ENCODE data around the gene BTD.
"Not testable (repeated sequence)": the region's sequence is repeated elsewhere in the genome, so short reads cannot be mapped to it uniquely, and the experiment has no call there.

The BTD gene

GRCh38 chr3:15606434-15606891 is 4.9 kb downstream of the BTD start:
- H3K9ac ChIP-seq (ENCODE audit: low read depth, low read length): no peak overlapping the region
- H3K9me3 ChIP-seq (replicated peaks; ENCODE audit: low read length): no peaks in the 10 kb centered on the region
- no peak overlapping the region for H3K4me2 ChIP-seq (ENCODE audit: low read length)
- H3K36me3 ChIP-seq (ENCODE audit: insufficient read depth, low read length): no peaks in the 10 kb centered on the region
- H3K4me3 ChIP-seq (ENCODE audit: low read length): no peak overlapping the region
- no peaks in the 10 kb centered on the region for H3K27me3 ChIP-seq (ENCODE audit: control insufficient read depth, insufficient read depth, low read length)
- H3K4me1 ChIP-seq (ENCODE audit: control insufficient read depth, insufficient read depth, low read length): peaks cover 4% of the 10 kb centered on the region

GRCh38 chr3:15610082-15610759 is 8.7 kb downstream of the BTD start:
- no peak overlapping the region for H3K4me2 ChIP-seq (ENCODE audit: low read length)
- H3K9ac ChIP-seq (ENCODE audit: low read depth, low read length): no peak overlapping the region
- H3K36me3 ChIP-seq (ENCODE audit: insufficient read depth, low read length): no peaks in the 10 kb centered on the region
- H3K9me3 ChIP-seq (replicated peaks; ENCODE audit: low read length): no peaks in the 10 kb centered on the region
- no peaks in the 10 kb centered on the region for H3K4me1 ChIP-seq (ENCODE audit: control insufficient read depth, insufficient read depth, low read length)
- H3K27me3 ChIP-seq (ENCODE audit: control insufficient read depth, insufficient read depth, low read length): no peaks in the 10 kb centered on the region
- H3K4me3 ChIP-seq (ENCODE audit: low read length): no peak overlapping the region

- no peak overlapping the region for H3K4me2 ChIP-seq (ENCODE audit: low read length)
- H3K9me3 ChIP-seq (replicated peaks; ENCODE audit: low read length): no peaks in the 10 kb centered on the region
- H3K4me1 ChIP-seq (ENCODE audit: control insufficient read depth, insufficient read depth, low read length): no peaks in the 10 kb centered on the region
- no peak overlapping the region for H3K9ac ChIP-seq (ENCODE audit: low read depth, low read length)
- no peaks in the 10 kb centered on the region for H3K27me3 ChIP-seq (ENCODE audit: control insufficient read depth, insufficient read depth, low read length)
- H3K36me3 ChIP-seq (ENCODE audit: insufficient read depth, low read length): no peaks in the 10 kb centered on the region
- H3K4me3 ChIP-seq (ENCODE audit: low read length): no peak overlapping the region
These were observed 9.5 kb downstream of the BTD start for GRCh38 chr3:15611018-15611417.

- Histone ChIP-seq H3K4me1 (ENCODE audit: control insufficient read depth, insufficient read depth, low read length) (peaks cover 5% of the 10 kb centered on the region), H3K9me3 (replicated peaks; ENCODE audit: low read length) (no peaks in the 10 kb centered on the region), H3K27me3 (ENCODE audit: control insufficient read depth, insufficient read depth, low read length) (no peaks in the 10 kb centered on the region), H3K9ac (ENCODE audit: low read depth, low read length) (no peak overlapping the region), H3K4me2 (ENCODE audit: low read length) (no peak overlapping the region), H3K36me3 (ENCODE audit: insufficient read depth, low read length) (no peaks in the 10 kb centered on the region), H3K4me3 (ENCODE audit: low read length) (no peak overlapping the region)
These were observed 10.5 kb downstream of the BTD start for GRCh38 chr3:15612001-15612400.

GRCh38 chr3:15614958-15615357 is 13.4 kb downstream of the BTD start:
- no peaks in the 10 kb centered on the region for H3K27me3 ChIP-seq (ENCODE audit: control insufficient read depth, insufficient read depth, low read length)
- no peak overlapping the region for H3K4me2 ChIP-seq (ENCODE audit: low read length)
- no peak overlapping the region for H3K4me3 ChIP-seq (ENCODE audit: low read length)
- no peaks in the 10 kb centered on the region for H3K36me3 ChIP-seq (ENCODE audit: insufficient read depth, low read length)
- H3K9ac ChIP-seq (ENCODE audit: low read depth, low read length): no peak overlapping the region
- H3K4me1 ChIP-seq (ENCODE audit: control insufficient read depth, insufficient read depth, low read length): peaks cover 5% of the 10 kb centered on the region
- H3K9me3 ChIP-seq (replicated peaks; ENCODE audit: low read length): peaks cover 4% of the 10 kb centered on the region

GRCh38 chr3:15616053-15616452 is 14.5 kb downstream of the BTD start:
- Histone ChIP-seq H3K9me3 (replicated peaks; ENCODE audit: low read length) (peaks cover 6% of the 10 kb centered on the region), H3K4me1 (ENCODE audit: control insufficient read depth, insufficient read depth, low read length) (peaks cover 5% of the 10 kb centered on the region), H3K4me3 (ENCODE audit: low read length) (no peak overlapping the region), H3K27me3 (ENCODE audit: control insufficient read depth, insufficient read depth, low read length) (no peaks in the 10 kb centered on the region), H3K9ac (ENCODE audit: low read depth, low read length) (no peak overlapping the region), H3K4me2 (ENCODE audit: low read length) (no peak overlapping the region), H3K36me3 (ENCODE audit: insufficient read depth, low read length) (no peaks in the 10 kb centered on the region)

- H3K9ac ChIP-seq (ENCODE audit: low read depth, low read length); H3K9me3 ChIP-seq (replicated peaks; ENCODE audit: low read length); H3K27me3 ChIP-seq (ENCODE audit: control insufficient read depth, insufficient read depth, low read length); H3K4me2 ChIP-seq (ENCODE audit: low read length); H3K36me3 ChIP-seq (ENCODE audit: insufficient read depth, low read length); H3K4me1 ChIP-seq (ENCODE audit: control insufficient read depth, insufficient read depth, low read length); H3K4me3 ChIP-seq (ENCODE audit: low read length): not testable (repeated sequence)
These were observed 18.3 kb downstream of the BTD start for GRCh38 chr3:15619659-15620464.

- peaks cover 6% of the 10 kb centered on the region for H3K9me3 ChIP-seq (replicated peaks; ENCODE audit: low read length)
- no peaks in the 10 kb centered on the region for H3K27me3 ChIP-seq (ENCODE audit: control insufficient read depth, insufficient read depth, low read length)
- no peak overlapping the region for H3K9ac ChIP-seq (ENCODE audit: low read depth, low read length)
- H3K4me2 ChIP-seq (ENCODE audit: low read length): no peak overlapping the region
- no peaks in the 10 kb centered on the region for H3K4me1 ChIP-seq (ENCODE audit: control insufficient read depth, insufficient read depth, low read length)
- no peaks in the 10 kb centered on the region for H3K36me3 ChIP-seq (ENCODE audit: insufficient read depth, low read length)
- no peak overlapping the region for H3K4me3 ChIP-seq (ENCODE audit: low read length)
These were observed 22.2 kb downstream of the BTD start for GRCh38 chr3:15623535-15624440.

GRCh38 chr3:15628967-15629366 is 27.4 kb downstream of the BTD start:
- Histone ChIP-seq H3K4me3 (ENCODE audit: low read length) (no peak overlapping the region), H3K9ac (ENCODE audit: low read depth, low read length) (no peak overlapping the region), H3K4me2 (ENCODE audit: low read length) (no peak overlapping the region), H3K36me3 (ENCODE audit: insufficient read depth, low read length) (no peaks in the 10 kb centered on the region), H3K4me1 (ENCODE audit: control insufficient read depth, insufficient read depth, low read length) (peaks cover 34% of the 10 kb centered on the region), H3K27me3 (ENCODE audit: control insufficient read depth, insufficient read depth, low read length) (no peaks in the 10 kb centered on the region), H3K9me3 (replicated peaks; ENCODE audit: low read length) (no peaks in the 10 kb centered on the region)

GRCh38 chr3:15629860-15630597 is 28.5 kb downstream of the BTD start:
- H3K36me3 ChIP-seq (ENCODE audit: insufficient read depth, low read length): no peaks in the 10 kb centered on the region
- peak overlapping the region; percentile 50 for H3K4me3 ChIP-seq (ENCODE audit: low read length)
- peak overlapping the region; percentile 77 for H3K4me2 ChIP-seq (ENCODE audit: low read length)
- no peaks in the 10 kb centered on the region for H3K9me3 ChIP-seq (replicated peaks; ENCODE audit: low read length)
- no peaks in the 10 kb centered on the region for H3K27me3 ChIP-seq (ENCODE audit: control insufficient read depth, insufficient read depth, low read length)
- peaks cover 44% of the 10 kb centered on the region for H3K4me1 ChIP-seq (ENCODE audit: control insufficient read depth, insufficient read depth, low read length)
- H3K9ac ChIP-seq (ENCODE audit: low read depth, low read length): peak overlapping the region; percentile 76

Measured in skeletal muscle satellite cell (primary cell).